AG04450 (cell line): Measurements from ENCODE around the gene CCL7. TPM values are rescaled to one million over a fixed set of nuclear protein-coding genes. Genes with fewer than 3 reads are reported as not detected.
A peak's percentile ranks its signal among the peaks of the same experiment; 100 is the strongest.

Experiments used
- CTCF ChIA-PET: fragments of 300-600, 350-600 bp; formaldehyde crosslinking; extraction: SDS; loops from one replicate; lab custom pipeline; 2022; ENCODE audit warnings: antibody characterized with exemption, inconsistent platforms; lab: Charles Lee
- POLR2A ChIA-PET: fragments of 350-600 bp; formaldehyde crosslinking; extraction: SDS; loops from one replicate; lab custom pipeline; 2021; ENCODE audit warnings: antibody characterized with exemption, inconsistent platforms; lab: Yijun Ruan, JAX
- DNase-seq: peaks from one replicate; pipeline ENCODE4 v3.0.0-alpha.2; 2011; ENCODE audit warnings: low read depth, low spot score
- H3K27ac ChIP-seq: one replicate; pipeline ENCODE4 v1.5.1; 2012; ENCODE audit warnings: low read depth, low read length, control low read depth
- H3K27me3 ChIP-seq: one replicate; pipeline ENCODE4 v1.6.0; 2012; ENCODE audit warnings: low read length; ENCODE audit not compliant: control insufficient read depth, insufficient read depth
- H3K4me3 ChIP-seq: 2 replicates; pipeline ENCODE4 v1.5.1; 2011; ENCODE audit warnings: mild to moderate bottlenecking, low read depth, low read length, control low read depth
- H3K9me3 ChIP-seq: 2 replicates; pipeline ENCODE4 v1.5.1; 2012; ENCODE audit warnings: low read length; ENCODE audit not compliant: control insufficient read depth, insufficient read depth
- CTCF ChIP-seq: IDR thresholded peaks from 2 replicates; pipeline ENCODE4 v1.5.1; 2011; ENCODE audit warnings: low read depth, low read length, control low read depth, inconsistent platforms
- polyA plus RNA-seq: library from polyadenylated mRNA; depleted of rRNA; stranded (reverse); fragments of >200 nt; gene quantifications from 2 replicates; pipeline ENCODE4 v1.2.3, GENCODE V29; 2011; rRNA removed

CCL7 gene
- polyA plus RNA-seq, 1 experiment = 0.50 TPM

GRCh38 chr17:34314279-34314678, 44.3 kb downstream of the CCL7 start:
- DNase-seq = no peak
- ChIA-PET POLR2A (no interaction called here), CTCF (interaction anchor here (1.1 kb wide), 1 partner anchor 47 kb away, joined by 4 read pairs; no protein-coding TSS in a partner anchor)
- H3K27me3 ChIP-seq = no peaks in the 10 kb centered on the region
- no peak overlapping the region for H3K4me3 ChIP-seq
- no peaks in the 10 kb centered on the region for H3K9me3 ChIP-seq
- H3K27ac ChIP-seq = peak overlapping the region; percentile 31
- TF ChIP-seq CTCF = no peak

DNA sequence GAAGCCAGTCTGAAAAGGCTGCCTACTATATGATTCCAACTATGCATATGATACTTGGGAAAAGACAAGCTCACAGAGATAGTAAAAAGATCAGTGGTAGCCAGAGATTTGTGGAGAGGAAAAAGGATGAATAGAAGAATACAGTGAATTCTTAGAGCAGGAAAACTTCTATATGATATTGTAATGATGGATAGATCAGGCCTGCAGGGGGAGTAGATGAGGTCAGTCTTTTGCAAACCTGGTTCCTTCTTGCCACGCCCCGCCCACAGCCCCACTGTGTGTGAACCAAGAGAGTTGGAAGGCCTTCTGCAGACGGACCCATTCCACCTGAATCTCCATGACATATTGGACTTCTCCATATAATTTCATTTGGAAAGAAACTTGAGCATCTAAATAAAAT, 48.5 kb downstream of the CCL7 start:
- DNase-seq = no peak
- CTCF ChIA-PET = interaction anchor here (1.0 to 5.1 kb wide), 2 partner anchors 12 to 43 kb away, joined by 3 to 32 read pairs; no protein-coding TSS in a partner anchor

DNA sequence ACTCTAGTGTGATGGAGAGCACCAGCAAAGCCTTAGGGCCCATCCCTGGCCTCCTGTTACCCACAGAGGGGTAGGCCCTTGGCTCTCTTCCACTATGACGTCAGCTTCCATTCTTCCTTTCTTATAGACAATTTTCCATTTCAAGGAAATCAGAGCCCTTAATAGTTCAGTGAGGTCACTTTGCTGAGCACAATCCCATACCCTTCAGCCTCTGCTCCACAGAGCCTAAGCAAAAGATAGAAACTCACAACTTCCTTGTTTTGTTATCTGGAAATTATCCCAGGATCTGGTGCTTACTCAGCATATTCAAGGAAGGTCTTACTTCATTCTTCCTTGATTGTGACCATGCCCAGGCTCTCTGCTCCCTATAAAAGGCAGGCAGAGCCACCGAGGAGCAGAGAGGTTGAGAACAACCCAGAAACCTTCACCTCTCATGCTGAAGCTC, 49.0 kb downstream of the CCL7 start, which contains the start of gene CCL8:
CCL8 (plus strand) TSS at position 397 of the 445 bp plus-strand sequence. CDS start 67 bp downstream, outside the sequence.
- Histone ChIP-seq H3K4me3 (no peak within 1 kb of the TSS), H3K27me3 (no peaks in the 10 kb centered on the region), H3K9me3 (no peaks in the 10 kb centered on the region), H3K27ac (no peak within 1 kb of the TSS)
- POLR2A ChIA-PET = no interaction called here
- DNase-seq = no peak
- TF ChIP-seq CTCF = no peak
- CTCF ChIA-PET = interaction anchor here (0.9 to 5.1 kb wide), 4 partner anchors 13 to 119 kb away, joined by 3 to 32 read pairs (median 4); no protein-coding TSS in a partner anchor

More for the DNA sequence above, 48.5 kb downstream of the CCL7 start:
- TF ChIP-seq CTCF = 0 out of 2 replicates have a peak, but pooled peaks have one; percentile 3
- Histone ChIP-seq H3K27me3 (no peaks in the 10 kb centered on the region), H3K9me3 (no peaks in the 10 kb centered on the region), H3K4me3 (no peak overlapping the region), H3K27ac (no peak overlapping the region)
- POLR2A ChIA-PET = no interaction called here

Other genes starting within 250 kb of the CCL7 start
- gene CCL2, start 14.9 kb upstream of the CCL7 start, polyA plus RNA-seq = 119 and 176 TPM in 2 replicates
- gene CCL11, start 15.5 kb downstream of the CCL7 start, polyA plus RNA-seq = 0.73 and 0.89 TPM in 2 replicates
- 0.06 TPM in 1 of 2 replicates, not detected in the other for gene CCL8, start 49.2 kb downstream of the CCL7 start, polyA plus RNA-seq
- gene CCL13, start 86.3 kb downstream of the CCL7 start, polyA plus RNA-seq = 0.16 TPM in 1 of 2 replicates, not detected in the other
- not detected in 2 replicates for gene CCL1, start 93.0 kb downstream of the CCL7 start, polyA plus RNA-seq